Adrenal gland (tissue), 5 donors: Measurements from ENCODE around the gene PIEZO1.

Experiments used
- CTCF ChIP-seq, 6 experiments: fragments of 450-650 bp in 4 of 6; fragments of 200-600 bp in 2 of 6; sonication (generic) in 1 of 6; IDR thresholded peaks; 1 replicate in 5 of 6; 2 replicates in 1 of 6; pipeline versions ENCODE4 v1.5.1 to v1.8.0; 2016 to 2021; ENCODE audit warnings: antibody characterized with exemption in 6 of 6, mild to moderate bottlenecking in 2 of 6, moderate library complexity in 1 of 6
- POLR2A ChIP-seq, 2 donors: fragments of 450-650 bp; IDR thresholded peaks; one replicate each; pipeline ENCODE4 v1.6.1; 2017; ENCODE audit warnings: antibody characterized with exemption in 2 of 2, mild to moderate bottlenecking in 2 of 2, moderate library complexity in 1 of 2
- donor health status: DM: no; HTN: no; CAD: no.

GRCh38 chr16:88772871-88773811, 11.9 kb downstream of the PIEZO1 start:
- TF ChIP-seq CTCF (IDR thresholded peaks at IDR 0.05), result no peak
- no peak for TF ChIP-seq POLR2A (IDR thresholded peaks at IDR 0.05)
